Heart left ventricle (tissue), 13 donors: Measurements from ENCODE around the gene METTL2A.
"Not testable (repeated sequence)": the region's sequence is repeated elsewhere in the genome, so short reads cannot be mapped to it uniquely, and the experiment has no call there.

ENCODE experiments used
- POLR2A ChIP-seq, 2 donors: fragments of 450-650 bp; IDR thresholded peaks; one replicate each; pipeline ENCODE4 v1.6.1; 2017; ENCODE audit warnings: antibody characterized with exemption in 2 of 2, mild to moderate bottlenecking in 2 of 2, moderate library complexity in 2 of 2
- TF ChIP-seq, protein P1 (sequence below), 12 donors: fragments of 200-600 bp; sonication (generic) in 4 of 12; IDR thresholded peaks; one replicate each; pipeline versions ENCODE4 v1.5.0 to v1.8.0; 2018 to 2022; ENCODE audit warnings: antibody characterized with exemption in 12 of 12, mild to moderate bottlenecking in 5 of 12
- donor health status: ischemic (EF 13 %, LVEDD 7.1; RV severe dilation, severe dysfunction).
- donor health status: DM: no; HTN: yes; CAD: no.
- donor health status: DM: no; HTN: no; CAD: no.
- donor health status: ischemic (EF 25% LVEDD 6.9; RV normal size, moderate dysfunction).
- donor health status: ischemic (EF 25% LVEDD 5.7; RV mildly dilated, moderate dysfunction).
- donor health status: ischemic (EF 35%, LVEDD 5.7; RV mildly dilated, moderate dysfunction).
- donor health status: nonischemic (EF 11% LVEDD 7.7; RV severe dilation, severe dysfunction).
- donor health status: DM: yes; HTN: yes; CAD: no.
- donor health status: PGD.
- donor health status: ischemic (EF 29% LVEDD 5.4; RV normal size, mild dysfunction).
- donor health status: nonischemic (EF 23%, LVEDD 6.1; RV moderate dilation, normal function).

DNA sequence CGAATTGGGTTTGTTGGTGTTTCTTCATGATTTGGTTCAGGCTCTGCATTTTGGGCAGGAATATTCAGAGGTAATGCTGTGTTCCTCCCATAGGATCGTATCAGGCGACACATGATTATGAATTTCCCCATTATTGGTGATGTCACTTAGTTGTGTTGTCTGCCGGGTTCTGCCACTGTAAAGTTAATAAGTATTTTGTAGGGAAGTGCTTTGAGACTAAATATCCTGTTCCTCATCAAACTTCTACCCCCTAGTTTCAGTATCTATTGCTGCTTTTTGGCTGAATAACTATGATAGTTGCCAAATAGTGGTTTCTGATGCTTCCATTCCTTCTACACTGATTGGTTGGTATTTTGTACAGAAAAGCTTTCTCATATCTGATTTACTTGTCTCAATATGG, 28.5 kb downstream of the METTL2A start:
- TF ChIP-seq, protein P1, sequence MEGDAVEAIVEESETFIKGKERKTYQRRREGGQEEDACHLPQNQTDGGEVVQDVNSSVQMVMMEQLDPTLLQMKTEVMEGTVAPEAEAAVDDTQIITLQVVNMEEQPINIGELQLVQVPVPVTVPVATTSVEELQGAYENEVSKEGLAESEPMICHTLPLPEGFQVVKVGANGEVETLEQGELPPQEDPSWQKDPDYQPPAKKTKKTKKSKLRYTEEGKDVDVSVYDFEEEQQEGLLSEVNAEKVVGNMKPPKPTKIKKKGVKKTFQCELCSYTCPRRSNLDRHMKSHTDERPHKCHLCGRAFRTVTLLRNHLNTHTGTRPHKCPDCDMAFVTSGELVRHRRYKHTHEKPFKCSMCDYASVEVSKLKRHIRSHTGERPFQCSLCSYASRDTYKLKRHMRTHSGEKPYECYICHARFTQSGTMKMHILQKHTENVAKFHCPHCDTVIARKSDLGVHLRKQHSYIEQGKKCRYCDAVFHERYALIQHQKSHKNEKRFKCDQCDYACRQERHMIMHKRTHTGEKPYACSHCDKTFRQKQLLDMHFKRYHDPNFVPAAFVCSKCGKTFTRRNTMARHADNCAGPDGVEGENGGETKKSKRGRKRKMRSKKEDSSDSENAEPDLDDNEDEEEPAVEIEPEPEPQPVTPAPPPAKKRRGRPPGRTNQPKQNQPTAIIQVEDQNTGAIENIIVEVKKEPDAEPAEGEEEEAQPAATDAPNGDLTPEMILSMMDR (IDR thresholded peaks at IDR 0.05) = not testable (repeated sequence)
- not testable (repeated sequence) for TF ChIP-seq POLR2A (IDR thresholded peaks at IDR 0.05)
